HEK293T (cell line): ENCODE results near the gene USP10.

Experiments
- CTCF ChIA-PET: fragments of 350-600 bp; formaldehyde crosslinking; extraction: SDS; loops from one replicate; lab custom pipeline; 2021; ENCODE audit warnings: antibody characterized with exemption, inconsistent platforms; lab: Yijun Ruan, JAX
- POLR2A ChIA-PET: fragments of 350-600 bp; formaldehyde crosslinking; extraction: SDS; loops from one replicate; lab custom pipeline; 2020; ENCODE audit warnings: antibody characterized with exemption, inconsistent platforms; lab: Yijun Ruan, JAX
- DNase-seq: peaks from one replicate; pipeline ENCODE4 v3.0.0; 2012; ENCODE audit warnings: mixed read lengths; ENCODE audit errors: extremely low spot score
- ARNT ChIP-seq: fragments of 450-650 bp; IDR thresholded peaks from 2 replicates; pipeline ENCODE4 v1.6.1; 2017; ENCODE audit warnings: mild to moderate bottlenecking
- BHLHE40 ChIP-seq: fragments of 450-650 bp; IDR thresholded peaks from 2 replicates; pipeline ENCODE4 v1.6.1; 2016; ENCODE audit warnings: mild to moderate bottlenecking, moderate library complexity, borderline replicate concordance
- CTBP1 ChIP-seq: fragments of 450-650 bp; IDR thresholded peaks from 2 replicates; pipeline ENCODE4 v1.6.1; 2016; ENCODE audit warnings: borderline replicate concordance
- ELF4 ChIP-seq: fragments of 450-650 bp; IDR thresholded peaks from 2 replicates; pipeline ENCODE4 v1.6.1; 2017; ENCODE audit warnings: antibody characterized with exemption
- FOXA1 ChIP-seq: fragments of 450-650 bp; IDR thresholded peaks from 2 replicates; pipeline ENCODE4 v1.6.1; 2016; ENCODE audit warnings: mild to moderate bottlenecking
- FOXK2 ChIP-seq: fragments of 450-650 bp; IDR thresholded peaks from 2 replicates; pipeline ENCODE4 v1.6.1; 2016; ENCODE audit warnings: mild to moderate bottlenecking
- FOXM1 ChIP-seq: fragments of 450-650 bp; IDR thresholded peaks from 2 replicates; pipeline ENCODE4 v1.6.1; 2017; ENCODE audit warnings: mild to moderate bottlenecking, borderline replicate concordance
- HDGF ChIP-seq: fragments of 450-650 bp; IDR thresholded peaks from 2 replicates; pipeline ENCODE4 v1.6.1; 2017; ENCODE audit warnings: antibody characterized with exemption, borderline replicate concordance
- L3MBTL2 ChIP-seq: fragments of 450-650 bp; conservative IDR thresholded peaks from 2 replicates; pipeline ENCODE4 v1.6.1; 2016; ENCODE audit warnings: mild to moderate bottlenecking
- LEF1 ChIP-seq: fragments of 450-650 bp; IDR thresholded peaks from 2 replicates; pipeline ENCODE4 v1.6.1; 2017; ENCODE audit warnings: mild to moderate bottlenecking, borderline replicate concordance
- NFRKB ChIP-seq: fragments of 450-650 bp; IDR thresholded peaks from 2 replicates; pipeline ENCODE4 v1.6.1; 2016; ENCODE audit warnings: mild to moderate bottlenecking, moderate library complexity
- PKNOX1 ChIP-seq: fragments of 450-650 bp; IDR thresholded peaks from 2 replicates; pipeline ENCODE4 v1.6.1; 2016
- SP1 ChIP-seq: fragments of 450-650 bp; IDR thresholded peaks from 2 replicates; pipeline ENCODE4 v1.6.1; 2017
- SUZ12 ChIP-seq: fragments of 450-650 bp; IDR thresholded peaks from 2 replicates; pipeline ENCODE4 v1.6.1; 2016; ENCODE audit warnings: mild to moderate bottlenecking
- TARDBP ChIP-seq: fragments of 450-650 bp; IDR thresholded peaks from 2 replicates; pipeline ENCODE4 v1.6.1; 2016
- ZNF384 ChIP-seq: fragments of 450-650 bp; IDR thresholded peaks from 2 replicates; pipeline ENCODE4 v1.6.1; 2016

The USP10 gene

GRCh38 chr16:84777435-84777834 is 77.6 kb downstream of the USP10 start:
- ChIA-PET CTCF (no interaction called here), POLR2A (no interaction called here)

GRCh38 chr16:84778720-84779119 is 78.9 kb downstream of the USP10 start:
- TF ChIP-seq NFRKB (no peak), PKNOX1 (no peak), HDGF (no peak), LEF1 (no peak), BHLHE40 (no peak), FOXK2 (no peak), TARDBP (no peak), SP1 (no peak), L3MBTL2 (no peak), ELF4 (no peak)
- POLR2A ChIA-PET: no interaction called here
- no peak for DNase-seq
- CTCF ChIA-PET: no interaction called here

More at GRCh38 chr16:84777435-84777834, 77.6 kb downstream of the USP10 start:
- no peak for DNase-seq
- TF ChIP-seq SUZ12: no peak
- no peak for TF ChIP-seq L3MBTL2
- TF ChIP-seq CTBP1: no peak
- no peak for TF ChIP-seq TARDBP
- no peak for TF ChIP-seq ZNF384
- TF ChIP-seq LEF1: no peak
- no peak for TF ChIP-seq HDGF
- TF ChIP-seq ELF4: no peak

- no peak for TF ChIP-seq FOXA1
- TF ChIP-seq FOXM1: no peak
- no peak for TF ChIP-seq SUZ12
- no peak for TF ChIP-seq ARNT
- TF ChIP-seq BHLHE40: no peak
- no peak for TF ChIP-seq SP1
- no peak for TF ChIP-seq FOXK2
- TF ChIP-seq NFRKB: no peak
- TF ChIP-seq ZNF384: no peak
- no peak for TF ChIP-seq TARDBP
- TF ChIP-seq PKNOX1: no peak
- no peak for TF ChIP-seq HDGF
- TF ChIP-seq ELF4: no peak
- no peak for TF ChIP-seq LEF1
- no peak for TF ChIP-seq CTBP1
- no peak for TF ChIP-seq L3MBTL2
- ChIA-PET CTCF (no interaction called here), POLR2A (no interaction called here)
- no peak for DNase-seq
These were observed 80.3 kb downstream of the USP10 start for GRCh38 chr16:84780063-84780462.

- TF ChIP-seq CTBP1 (no peak), ARNT (no peak)
- CTCF ChIA-PET: interaction anchor here (1.1 kb wide), 1 partner anchor 26 kb away, joined by 3 read pairs; no protein-coding TSS in a partner anchor
- DNase-seq: no peak
- POLR2A ChIA-PET: no interaction called here
These were observed 81.0 kb downstream of the USP10 start for GRCh38 chr16:84780544-84781376.

GRCh38 chr16:84782846-84783245 is 83.0 kb downstream of the USP10 start:
- CTCF ChIA-PET: no interaction called here
- POLR2A ChIA-PET: no interaction called here
- no peak for DNase-seq
- TF ChIP-seq SUZ12 (no peak), LEF1 (no peak), FOXK2 (no peak), ZNF384 (no peak), L3MBTL2 (no peak), FOXM1 (no peak), BHLHE40 (no peak), PKNOX1 (no peak), SP1 (no peak), HDGF (no peak)

GRCh38 chr16:84785843-84786581 is 86.2 kb downstream of the USP10 start:
- TF ChIP-seq FOXM1 (no peak), FOXK2 (no peak), L3MBTL2 (no peak), BHLHE40 (no peak), CTBP1 (no peak), LEF1 (no peak), SP1 (no peak), SUZ12 (no peak), HDGF (no peak), ZNF384 (no peak), ELF4 (no peak), TARDBP (no peak), FOXA1 (no peak), PKNOX1 (no peak), NFRKB (no peak), ARNT (no peak)
- ChIA-PET CTCF (no interaction called here), POLR2A (no interaction called here)
- no peak for DNase-seq
